ENCODE data around the gene TIMMDC1.
"Not testable (repeated sequence)": the region's sequence is repeated elsewhere in the genome, so short reads cannot be mapped to it uniquely, and the experiment has no call there.

The TIMMDC1 gene

DNA sequence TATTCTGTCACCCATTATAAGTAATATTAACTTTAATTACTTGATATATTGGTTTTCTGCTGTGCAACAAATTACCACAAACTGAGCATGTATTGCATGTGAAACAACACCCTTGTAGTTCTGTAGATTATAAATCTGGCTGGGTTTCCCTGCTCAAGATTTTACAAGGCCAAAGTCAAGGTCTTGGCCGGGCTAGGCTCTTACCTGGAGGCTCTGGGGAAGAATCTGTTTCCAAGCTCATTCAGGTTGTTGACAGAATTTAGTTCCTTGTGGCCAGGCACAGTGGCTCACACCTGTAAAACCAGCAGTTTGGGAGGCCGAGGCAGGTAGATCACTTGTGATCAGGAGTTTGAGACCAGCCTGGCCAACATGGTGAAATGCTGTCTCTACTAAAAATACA is 16.3 kb downstream of the TIMMDC1 start:
- DNase-seq, result no peak

- DNase-seq, result no peak
Measured at GRCh38 chr3:119517112-119517511, 18.8 kb downstream of the TIMMDC1 start.

DNA sequence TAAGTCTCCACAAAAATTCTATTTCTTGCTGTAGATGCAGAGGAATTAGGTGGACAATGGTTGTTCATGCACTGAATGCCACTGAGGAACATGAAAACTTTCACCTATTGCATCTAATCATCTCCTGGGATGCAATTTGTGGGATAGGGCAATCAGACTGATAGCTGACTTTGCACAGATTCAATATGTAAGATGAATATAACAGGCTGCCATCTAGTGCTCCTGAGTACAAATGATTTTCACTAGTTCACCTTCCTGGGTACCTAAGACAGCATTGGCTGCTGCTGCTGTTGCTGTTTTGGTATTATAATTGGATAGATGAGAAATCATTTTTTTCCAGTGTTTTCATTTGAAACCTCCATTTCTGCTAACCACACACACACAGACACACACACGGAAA is 19.7 kb downstream of the TIMMDC1 start:
- DNase-seq, result no peak

DNA sequence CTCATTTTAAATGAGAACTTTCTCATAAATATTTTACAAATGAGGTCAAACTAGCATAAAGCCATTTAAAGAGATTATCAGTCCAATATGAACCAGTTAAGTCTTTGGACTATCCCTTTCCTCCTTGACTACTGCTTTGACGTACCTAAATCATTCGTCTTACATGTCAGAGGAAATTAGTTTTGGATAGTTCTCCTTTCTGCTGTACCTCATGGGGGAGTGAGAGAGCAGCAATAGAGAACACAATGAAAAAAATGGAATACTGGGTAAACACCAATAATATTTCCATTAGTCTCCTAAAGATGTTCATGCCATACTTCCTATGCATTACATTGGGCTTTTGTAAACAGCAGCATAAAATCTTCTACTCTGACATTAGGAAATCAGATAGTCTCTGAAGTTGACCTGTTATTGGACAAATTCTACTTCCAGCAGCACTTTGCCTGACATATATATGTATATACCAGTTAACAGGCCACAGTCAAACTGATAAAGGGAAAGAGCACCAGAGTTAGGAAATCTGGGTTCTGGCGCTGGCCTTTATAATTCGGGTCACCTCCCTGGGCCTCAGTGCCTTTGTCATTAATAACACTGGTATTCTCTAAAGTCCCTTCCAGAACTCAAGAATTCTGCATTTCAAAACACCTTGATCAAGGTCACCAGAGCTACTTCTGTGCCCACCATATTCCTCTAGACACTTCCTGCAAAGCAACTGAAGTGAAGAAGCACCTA is 26.8 kb downstream of the TIMMDC1 start:
- DNase-seq, result no peak

DNA sequence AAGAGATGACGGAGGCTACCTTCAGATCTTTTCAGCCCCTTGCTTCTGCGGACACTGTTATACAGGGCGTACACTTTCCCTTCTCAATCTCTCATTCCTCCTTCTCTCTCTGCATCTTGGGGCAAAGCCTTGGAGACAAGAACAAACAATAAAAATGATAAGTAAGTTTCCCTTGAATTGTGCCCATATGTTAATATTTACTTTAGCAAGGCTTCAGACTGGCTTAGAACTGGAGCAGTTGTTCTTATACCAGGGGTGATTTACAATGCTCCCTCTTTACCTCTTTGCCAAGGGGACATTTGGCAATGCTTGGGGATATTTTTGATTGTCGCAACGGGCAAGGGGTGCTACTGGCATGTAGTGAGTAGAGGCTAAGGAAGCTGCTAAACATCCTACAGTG is 29.4 kb downstream of the TIMMDC1 start:
- no peak for DNase-seq

DNA sequence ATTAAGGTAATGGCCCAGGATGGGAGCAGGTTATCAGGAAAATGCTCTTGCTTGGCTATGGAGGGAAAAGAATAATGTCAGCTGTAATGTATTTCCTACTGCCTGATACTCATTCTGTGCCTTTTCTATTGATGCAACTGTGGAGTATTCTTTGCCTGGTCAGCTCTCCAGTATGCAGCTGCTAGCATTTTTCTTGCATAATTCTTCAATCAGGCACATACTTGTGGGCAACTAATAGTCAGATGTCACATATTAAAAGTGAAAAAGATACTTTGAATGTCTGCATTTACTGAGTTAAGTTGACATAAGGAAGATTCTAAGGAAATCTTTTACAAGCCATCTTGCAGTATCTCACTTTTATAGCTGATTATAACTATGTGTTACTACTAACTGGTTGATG is 31.5 kb downstream of the TIMMDC1 start:
- no peak for DNase-seq

- no peak for DNase-seq
Measured at GRCh38 chr3:119530456-119530855, 32.1 kb downstream of the TIMMDC1 start.

DNA sequence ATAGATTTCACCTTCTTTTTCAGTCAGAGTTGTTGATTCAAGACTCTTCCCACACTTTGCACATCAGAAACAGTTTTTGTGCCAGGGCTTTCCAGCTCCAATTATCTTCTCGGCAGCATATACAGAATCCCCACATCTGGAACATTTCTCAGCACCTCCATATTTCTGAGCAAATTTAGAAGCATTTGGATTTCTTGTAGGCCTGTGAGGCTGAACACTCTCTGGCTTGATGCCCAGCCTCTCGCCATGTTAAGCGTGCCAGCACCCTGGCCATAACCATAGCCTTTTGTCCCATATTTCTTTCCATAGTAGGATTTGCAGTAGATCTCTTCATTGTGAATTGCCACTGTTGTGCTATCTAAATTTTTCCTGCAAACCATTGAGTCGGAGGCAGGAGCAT is 32.8 kb downstream of the TIMMDC1 start:
- no peak for DNase-seq

DNA sequence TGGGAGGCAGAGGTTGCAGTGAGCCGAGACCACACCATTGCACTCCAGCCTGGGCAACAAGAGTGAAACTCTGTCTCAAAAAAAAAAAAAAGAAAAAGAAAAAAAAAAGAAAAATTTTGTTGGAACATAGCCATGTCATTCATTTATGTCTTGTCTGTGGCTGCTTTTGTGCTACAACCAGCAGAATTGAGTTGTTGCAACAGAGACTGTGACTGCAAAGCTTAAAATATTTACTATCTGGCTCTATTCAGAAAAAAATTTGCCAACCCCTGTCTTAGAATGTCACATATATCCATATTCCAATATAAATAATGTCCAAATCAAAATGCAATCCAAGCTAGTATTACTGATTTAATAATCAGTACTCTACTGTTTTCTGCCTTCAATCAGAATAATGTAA is 35.9 kb downstream of the TIMMDC1 start:
- DNase-seq, result no peak

DNA sequence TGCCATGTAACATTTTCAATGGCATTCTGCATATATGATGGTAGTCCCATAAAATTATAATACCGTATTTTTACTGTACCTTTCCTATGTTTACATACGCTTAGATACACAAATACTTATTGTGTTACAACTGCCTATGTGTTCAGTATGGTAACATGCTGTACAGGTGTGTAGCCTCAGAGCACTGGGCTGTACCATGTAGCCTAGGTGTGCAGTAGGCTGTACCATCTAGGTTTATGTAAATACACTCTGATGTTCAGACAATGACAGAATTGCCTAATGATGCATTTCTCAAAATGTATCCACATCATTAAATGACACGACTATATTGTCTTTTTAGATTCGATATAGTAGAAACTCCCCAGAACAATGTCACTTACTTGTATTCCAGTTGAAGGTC is 38.4 kb downstream of the TIMMDC1 start:
- no peak for DNase-seq

DNA sequence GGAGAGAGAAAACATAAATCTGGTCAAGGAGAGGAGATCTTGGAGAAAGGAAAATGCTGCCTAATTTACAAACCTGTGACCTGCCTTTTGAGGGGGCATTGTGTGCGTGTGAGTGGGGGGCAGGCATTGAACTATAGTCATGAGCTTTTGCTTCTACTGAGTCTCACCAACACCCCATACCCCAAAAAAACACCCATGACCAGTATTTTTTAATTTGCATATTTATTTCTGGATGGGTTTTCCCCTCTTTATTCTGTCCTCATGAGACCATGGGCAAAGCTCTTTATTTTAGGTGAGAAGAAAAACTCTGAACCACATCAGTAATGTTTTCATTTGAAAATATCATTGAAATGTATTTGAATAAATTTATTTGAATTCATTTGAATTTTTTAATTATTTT is 40.4 kb downstream of the TIMMDC1 start:
- DNase-seq, result no peak

- no peak for DNase-seq
Measured at GRCh38 chr3:119541547-119541946, 43.2 kb downstream of the TIMMDC1 start.

- no peak for DNase-seq
Measured at GRCh38 chr3:119542168-119542767, 43.9 kb downstream of the TIMMDC1 start.

- no peak for DNase-seq
Measured at GRCh38 chr3:119543147-119543546, 44.8 kb downstream of the TIMMDC1 start.

- DNase-seq, result no peak
Measured at GRCh38 chr3:119547227-119547626, 48.9 kb downstream of the TIMMDC1 start.

DNA sequence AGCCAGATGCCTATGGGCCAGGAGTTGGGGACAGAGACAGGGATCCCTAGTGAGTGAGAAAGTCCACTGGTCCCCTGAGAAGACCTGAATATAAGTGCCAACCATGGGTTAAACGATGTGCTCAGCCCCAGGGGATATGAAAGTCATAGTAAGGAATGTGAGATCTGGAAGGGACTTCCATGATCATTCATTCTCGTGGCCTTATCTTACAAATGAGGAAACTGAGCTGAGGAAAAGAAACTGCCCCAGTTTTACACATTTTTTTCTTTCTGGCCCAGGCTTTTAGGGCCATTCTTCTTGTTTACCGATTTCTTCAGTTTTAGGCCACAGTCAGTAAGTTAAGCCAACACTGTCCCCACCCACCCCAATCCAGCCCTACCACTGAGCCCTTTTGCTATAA is 50.0 kb downstream of the TIMMDC1 start:
- no peak for DNase-seq

GRCh38 chr3:119550192-119550910 is 52.0 kb downstream of the TIMMDC1 start:
- no peak for DNase-seq

- no peak for DNase-seq
Measured at GRCh38 chr3:119551598-119551997, 53.3 kb downstream of the TIMMDC1 start.

DNA sequence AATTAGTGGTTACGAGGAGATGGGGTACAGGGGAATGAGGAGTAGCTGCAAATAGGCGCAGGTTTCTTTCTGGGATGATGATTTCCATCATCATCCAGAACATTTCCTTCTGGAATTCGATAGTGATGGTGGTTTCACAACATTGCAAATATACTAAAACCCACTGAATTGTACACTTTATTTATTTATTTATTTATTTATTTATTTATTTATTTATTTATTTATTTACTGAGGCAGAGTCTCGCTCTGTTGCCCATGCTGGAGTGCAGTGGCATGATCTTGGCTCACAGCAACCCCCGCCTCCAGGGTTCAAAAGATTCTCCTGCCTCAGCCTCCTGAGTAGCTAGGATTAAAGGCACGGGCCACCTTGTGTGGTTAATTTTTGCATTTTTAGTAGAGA is 54.6 kb downstream of the TIMMDC1 start:
- DNase-seq, result not testable (repeated sequence)

GRCh38 chr3:119553823-119554415 is 55.6 kb downstream of the TIMMDC1 start:
- no peak for DNase-seq

- DNase-seq, result no peak
Measured at GRCh38 chr3:119555309-119555735, 57.0 kb downstream of the TIMMDC1 start.

DNA sequence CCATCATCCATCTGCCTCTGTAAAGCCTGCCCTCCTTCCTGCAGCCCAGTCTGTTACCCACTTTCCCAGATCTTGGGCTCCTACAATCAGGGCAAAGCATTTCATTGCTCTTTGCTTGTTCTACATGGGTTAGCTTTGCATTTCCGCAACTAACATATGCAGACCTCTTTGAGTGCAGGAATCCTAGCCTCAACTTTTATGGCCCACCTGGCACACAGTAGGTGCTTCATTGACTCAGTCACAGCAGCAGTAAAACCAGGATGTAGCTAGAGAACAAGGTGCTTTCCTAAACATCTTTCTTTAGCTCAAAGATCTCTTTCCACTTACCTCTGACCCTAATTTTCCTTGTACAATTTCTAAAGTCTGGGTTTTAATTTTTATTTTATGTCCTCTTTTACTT is 57.6 kb downstream of the TIMMDC1 start:
- DNase-seq, result no peak

DNA sequence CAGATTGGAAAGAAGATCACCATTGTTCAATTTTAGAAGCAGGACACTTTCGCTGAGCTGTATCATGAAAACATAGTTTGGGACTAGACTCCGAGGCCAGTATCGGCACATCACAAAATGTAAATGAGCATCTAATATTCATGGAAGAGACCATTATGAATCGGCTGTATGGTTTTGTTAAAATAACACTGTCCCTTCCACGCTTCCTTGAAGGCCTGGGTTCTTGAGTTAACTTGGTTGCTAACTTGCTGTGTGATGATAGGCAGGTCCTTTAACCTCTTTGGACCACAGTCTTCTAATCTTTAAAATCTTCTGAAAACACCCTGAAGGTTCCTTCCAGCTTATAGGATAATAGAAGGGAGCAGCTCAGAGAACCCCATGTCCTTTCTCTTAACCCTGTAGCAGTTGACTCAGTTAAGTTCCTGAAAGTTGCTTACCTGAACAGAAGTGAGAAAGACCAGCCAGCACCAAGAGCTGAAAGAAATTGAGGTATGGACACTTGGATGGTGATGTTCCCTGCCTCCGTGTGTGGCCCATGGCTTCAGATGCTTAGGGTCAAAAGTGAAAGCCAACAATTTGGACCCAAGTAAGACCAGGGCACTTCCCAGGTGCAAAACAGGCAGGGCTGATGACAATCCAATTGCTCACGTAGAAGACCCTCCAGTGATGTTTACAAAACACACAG is 59.0 kb downstream of the TIMMDC1 start:
- DNase-seq, result no peak

Data from CD4-positive, alpha-beta T cell treated with Interleukin-17A for 4 hours (primary cell).